Peyer's patch (tissue), 4 donors: ENCODE data around the gene LAMTOR2. TPM values are rescaled to one million over a fixed set of nuclear protein-coding genes. Genes with fewer than 3 reads are reported as not detected.

ENCODE experiments used
- DNase-seq, 3 donors: peaks; one replicate each; pipeline ENCODE4 v3.0.0-alpha.2; 2017 to 2019
- H3K27ac ChIP-seq, 4 donors: fragments of 200-600 bp; sonication (generic); one replicate each; pipeline ENCODE4 v1.5.1; 2016 to 2019
- H3K27me3 ChIP-seq, 2 donors: fragments of 200-600 bp; sonication (generic); one replicate each; pipeline ENCODE4 v1.5.1; 2019
- H3K36me3 ChIP-seq, 3 donors: fragments of 200-600 bp; sonication (generic); one replicate each; pipeline ENCODE4 v1.5.1; 2016 to 2019
- H3K4me1 ChIP-seq, 4 donors: fragments of 200-600 bp; sonication (generic); one replicate each; pipeline ENCODE4 v1.5.1; 2016 to 2019
- H3K4me3 ChIP-seq, 4 donors: fragments of 200-600 bp; sonication (generic); 1 replicate in 3 of 4; 2 replicates in 1 of 4; pipeline ENCODE4 v1.5.1; 2016 to 2019; ENCODE audit warnings: mild to moderate bottlenecking in 1 of 4
- H3K9me3 ChIP-seq, 4 donors: fragments of 200-600 bp; sonication (generic); one replicate each; pipeline ENCODE4 v1.5.1; 2016 to 2019; ENCODE audit warnings: mild to moderate bottlenecking in 1 of 4
- CTCF ChIP-seq, 6 experiments: fragments of 450-650 bp in 4 of 6; fragments of 200-600 bp in 2 of 6; sonication (generic) in 1 of 6; IDR thresholded peaks; one replicate each; pipeline ENCODE4 v1.5.1; 2017 to 2019; ENCODE audit warnings: antibody characterized with exemption in 6 of 6, mild to moderate bottlenecking in 3 of 6, moderate library complexity in 1 of 6
- POLR2A ChIP-seq, 2 donors: fragments of 450-650 bp; IDR thresholded peaks; one replicate each; pipeline ENCODE4 v1.5.1; 2017; ENCODE audit warnings: antibody characterized with exemption in 2 of 2, mild to moderate bottlenecking in 2 of 2, moderate library complexity in 2 of 2
- total RNA-seq, 4 donors: library from RNA; depleted of rRNA; stranded (reverse); fragments of >200 nt; gene quantifications; one replicate each; pipeline ENCODE4 v1.1.0, GENCODE V29; 2016

LAMTOR2 gene
- 10 to 100 TPM; 40.4 to 75.5 (median 54.1) TPM for total RNA-seq

- Histone ChIP-seq H3K27ac (peak within 1 kb of the TSS; percentile 89 to 96 (median 90)), H3K4me3 (peak within 1 kb of the TSS; percentile 75 to 90 (median 78)), H3K27me3 (no peaks in the 10 kb centered on the region), H3K36me3 (peaks cover 0 to 9% (median 0%) of the 10 kb centered on the region in 3 donors), H3K4me1 (peaks cover 0 to 21% (median 5%) of the 10 kb centered on the region in 4 donors), H3K9me3 (no peaks in the 10 kb centered on the region)
- peak; percentile 98 to 99 (median 98) for DNase-seq
- peak in 2 of 6 experiments; percentile 3 to 13 for TF ChIP-seq CTCF (IDR thresholded peaks at IDR 0.05)
- TF ChIP-seq POLR2A (IDR thresholded peaks at IDR 0.05), result peak in 1 of 2 donors; percentile 65
These were observed at the start of gene LAMTOR2 for GRCh38 chr1:156054500-156055280. Gene LAMTOR2, plus strand, starts transcription at chr1:156054782. Its CDS starts 108 bp downstream, at chr1:156054890.

- DNase-seq, result peak in 2 of 3 donors; percentile 54 to 59
- Histone ChIP-seq H3K27me3 (no peaks in the 10 kb centered on the region), H3K4me1 (peaks cover 0 to 4% (median 0%) of the 10 kb centered on the region in 4 donors), H3K4me3 (no peak overlapping the region), H3K36me3 (peaks cover 0 to 23% (median 0%) of the 10 kb centered on the region in 3 donors), H3K9me3 (no peaks in the 10 kb centered on the region), H3K27ac (peak overlapping the region in 1 of 4 donors; percentile 64)
- no peak for TF ChIP-seq CTCF (IDR thresholded peaks at IDR 0.05)
These were observed 49.6 kb upstream of the LAMTOR2 start for GRCh38 chr1:156004843-156005584.

- Histone ChIP-seq H3K27me3 (no peaks in the 10 kb centered on the region), H3K27ac (no peak overlapping the region), H3K9me3 (no peaks in the 10 kb centered on the region), H3K4me3 (no peak overlapping the region), H3K36me3 (peaks cover 0 to 41% (median 0%) of the 10 kb centered on the region in 3 donors), H3K4me1 (no peaks in the 10 kb centered on the region)
- TF ChIP-seq POLR2A (IDR thresholded peaks at IDR 0.05) (no peak), CTCF (IDR thresholded peaks at IDR 0.05) (no peak)
- DNase-seq, result no peak
These were observed 47.8 kb upstream of the LAMTOR2 start for GRCh38 chr1:156006666-156007376.

- Histone ChIP-seq H3K27ac (no peak overlapping the region), H3K4me3 (no peak overlapping the region), H3K9me3 (no peaks in the 10 kb centered on the region), H3K36me3 (peaks cover 0 to 66% (median 0%) of the 10 kb centered on the region in 3 donors), H3K4me1 (no peaks in the 10 kb centered on the region), H3K27me3 (no peaks in the 10 kb centered on the region)
- TF ChIP-seq CTCF (IDR thresholded peaks at IDR 0.05) (no peak), POLR2A (IDR thresholded peaks at IDR 0.05) (no peak)
- DNase-seq, result no peak
These were observed 45.2 kb upstream of the LAMTOR2 start for GRCh38 chr1:156009404-156009803.

GRCh38 chr1:156012051-156012817 is 42.3 kb upstream of the LAMTOR2 start:
- Histone ChIP-seq H3K27me3 (no peaks in the 10 kb centered on the region), H3K9me3 (no peaks in the 10 kb centered on the region), H3K27ac (no peak overlapping the region), H3K36me3 (peaks cover 0 to 91% (median 0%) of the 10 kb centered on the region in 3 donors), H3K4me1 (no peaks in the 10 kb centered on the region), H3K4me3 (no peak overlapping the region)
- DNase-seq, result no peak
- no peak for TF ChIP-seq CTCF (IDR thresholded peaks at IDR 0.05)
- no peak for TF ChIP-seq POLR2A (IDR thresholded peaks at IDR 0.05)
